GM12801 (cell line): ENCODE measurements around the gene TTC28.

Experiments
- TF ChIP-seq, protein P1 (sequence below): IDR thresholded peaks from one replicate; pipeline ENCODE4 v1.5.1; 2011; ENCODE audit warnings: control low read depth; ENCODE audit not compliant: insufficient read length; ENCODE audit errors: extremely low read depth

Gene TTC28

DNA sequence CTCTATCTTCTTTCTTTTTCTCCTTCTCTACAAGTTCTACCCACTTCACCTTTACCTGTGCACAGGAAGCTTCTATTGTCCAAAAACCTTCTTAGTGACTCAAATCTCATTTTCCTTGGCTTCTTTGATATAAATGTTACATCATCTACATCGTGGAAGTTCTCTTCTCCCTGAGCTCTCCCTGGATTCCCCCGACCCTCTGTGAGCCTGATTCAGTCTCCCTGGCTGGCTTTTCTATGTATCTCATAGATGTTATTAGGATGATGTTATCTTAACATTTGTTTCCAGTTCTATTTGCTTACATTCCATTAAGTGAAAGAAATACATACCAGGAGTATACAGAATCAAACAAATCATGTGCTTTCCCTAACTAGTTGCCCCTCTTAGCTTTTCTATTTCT is 524.8 kb downstream of the TTC28 start:
- TF ChIP-seq, protein P1, sequence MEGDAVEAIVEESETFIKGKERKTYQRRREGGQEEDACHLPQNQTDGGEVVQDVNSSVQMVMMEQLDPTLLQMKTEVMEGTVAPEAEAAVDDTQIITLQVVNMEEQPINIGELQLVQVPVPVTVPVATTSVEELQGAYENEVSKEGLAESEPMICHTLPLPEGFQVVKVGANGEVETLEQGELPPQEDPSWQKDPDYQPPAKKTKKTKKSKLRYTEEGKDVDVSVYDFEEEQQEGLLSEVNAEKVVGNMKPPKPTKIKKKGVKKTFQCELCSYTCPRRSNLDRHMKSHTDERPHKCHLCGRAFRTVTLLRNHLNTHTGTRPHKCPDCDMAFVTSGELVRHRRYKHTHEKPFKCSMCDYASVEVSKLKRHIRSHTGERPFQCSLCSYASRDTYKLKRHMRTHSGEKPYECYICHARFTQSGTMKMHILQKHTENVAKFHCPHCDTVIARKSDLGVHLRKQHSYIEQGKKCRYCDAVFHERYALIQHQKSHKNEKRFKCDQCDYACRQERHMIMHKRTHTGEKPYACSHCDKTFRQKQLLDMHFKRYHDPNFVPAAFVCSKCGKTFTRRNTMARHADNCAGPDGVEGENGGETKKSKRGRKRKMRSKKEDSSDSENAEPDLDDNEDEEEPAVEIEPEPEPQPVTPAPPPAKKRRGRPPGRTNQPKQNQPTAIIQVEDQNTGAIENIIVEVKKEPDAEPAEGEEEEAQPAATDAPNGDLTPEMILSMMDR: no peak

DNA sequence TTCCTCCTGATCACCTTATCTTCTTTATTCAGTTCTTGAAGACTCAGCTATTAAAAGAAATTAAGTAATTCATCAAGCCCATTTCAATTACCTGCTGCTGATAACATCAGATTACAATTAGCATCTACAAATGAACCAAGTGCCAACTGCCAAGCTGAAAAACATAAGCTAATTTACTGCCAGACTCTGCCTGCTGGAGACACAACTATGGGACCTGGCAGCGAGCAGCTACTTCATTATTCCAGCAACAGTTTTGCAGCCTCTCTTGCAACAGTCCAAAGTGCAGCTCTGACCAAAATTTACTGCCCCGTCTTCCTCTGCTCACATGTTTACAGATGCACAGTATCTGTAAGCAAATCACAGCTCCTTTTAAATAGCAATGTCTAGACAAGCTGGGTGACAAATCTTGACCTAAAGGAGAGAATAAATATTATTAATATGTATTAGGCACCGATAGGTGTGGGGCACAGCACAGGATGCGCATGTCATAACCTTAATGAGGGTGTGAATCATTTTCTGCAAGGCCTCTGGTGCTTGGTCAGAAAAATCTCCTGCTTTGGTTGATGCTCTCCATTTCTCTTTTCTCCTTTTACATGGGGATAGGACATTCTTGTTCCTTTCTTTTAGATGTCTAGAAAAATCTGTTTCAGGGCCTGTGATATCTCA is 528.4 kb downstream of the TTC28 start:
- TF ChIP-seq, protein P1: no peak

DNA sequence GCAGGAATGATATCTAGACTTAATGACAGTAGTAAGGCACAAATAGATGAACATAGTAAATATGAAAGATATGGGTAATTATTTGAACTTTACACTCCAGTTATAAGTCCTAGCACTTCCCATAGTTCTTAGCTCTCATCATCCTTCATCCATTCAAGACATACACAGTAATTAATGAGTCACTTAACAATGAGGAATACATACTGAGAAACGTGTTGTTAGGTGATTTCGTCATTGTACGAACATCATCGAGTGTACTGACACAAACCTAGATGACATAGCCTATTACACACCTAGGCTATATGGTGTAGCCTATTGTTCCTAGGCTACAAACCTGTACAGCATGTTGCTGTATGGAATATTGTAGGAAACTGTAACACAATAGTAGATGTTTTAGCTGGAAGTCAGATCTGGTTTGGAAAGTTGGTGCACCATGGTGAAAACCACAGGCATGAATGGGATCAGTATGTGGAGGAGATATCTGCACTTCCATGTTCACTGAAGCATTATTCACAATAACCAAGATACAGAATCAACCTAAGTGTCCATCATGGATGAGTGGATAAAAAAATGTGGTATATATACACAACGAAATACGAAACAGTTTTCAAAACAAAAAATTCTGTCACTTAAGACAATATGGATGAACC is 530.7 kb downstream of the TTC28 start:
- TF ChIP-seq, protein P1: no peak

DNA sequence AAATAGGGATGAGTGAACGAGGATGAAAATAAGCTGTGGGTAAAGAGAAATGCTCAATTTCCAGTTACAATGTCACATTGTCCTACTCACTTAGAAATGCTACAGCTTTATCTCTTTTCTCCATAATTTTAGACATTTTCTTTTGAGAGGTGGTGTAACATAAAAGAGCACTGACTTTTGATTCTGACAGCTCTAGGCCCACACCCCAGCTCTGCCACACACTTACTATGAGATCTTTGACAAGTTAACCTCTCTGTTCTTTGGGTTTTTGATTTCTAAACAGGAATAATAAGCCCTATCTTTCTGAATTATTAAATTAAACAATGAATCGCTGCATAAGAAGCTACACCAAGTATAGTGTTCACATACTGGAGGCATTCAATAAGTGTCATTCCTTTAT is 532.2 kb downstream of the TTC28 start:
- TF ChIP-seq, protein P1: no peak

DNA sequence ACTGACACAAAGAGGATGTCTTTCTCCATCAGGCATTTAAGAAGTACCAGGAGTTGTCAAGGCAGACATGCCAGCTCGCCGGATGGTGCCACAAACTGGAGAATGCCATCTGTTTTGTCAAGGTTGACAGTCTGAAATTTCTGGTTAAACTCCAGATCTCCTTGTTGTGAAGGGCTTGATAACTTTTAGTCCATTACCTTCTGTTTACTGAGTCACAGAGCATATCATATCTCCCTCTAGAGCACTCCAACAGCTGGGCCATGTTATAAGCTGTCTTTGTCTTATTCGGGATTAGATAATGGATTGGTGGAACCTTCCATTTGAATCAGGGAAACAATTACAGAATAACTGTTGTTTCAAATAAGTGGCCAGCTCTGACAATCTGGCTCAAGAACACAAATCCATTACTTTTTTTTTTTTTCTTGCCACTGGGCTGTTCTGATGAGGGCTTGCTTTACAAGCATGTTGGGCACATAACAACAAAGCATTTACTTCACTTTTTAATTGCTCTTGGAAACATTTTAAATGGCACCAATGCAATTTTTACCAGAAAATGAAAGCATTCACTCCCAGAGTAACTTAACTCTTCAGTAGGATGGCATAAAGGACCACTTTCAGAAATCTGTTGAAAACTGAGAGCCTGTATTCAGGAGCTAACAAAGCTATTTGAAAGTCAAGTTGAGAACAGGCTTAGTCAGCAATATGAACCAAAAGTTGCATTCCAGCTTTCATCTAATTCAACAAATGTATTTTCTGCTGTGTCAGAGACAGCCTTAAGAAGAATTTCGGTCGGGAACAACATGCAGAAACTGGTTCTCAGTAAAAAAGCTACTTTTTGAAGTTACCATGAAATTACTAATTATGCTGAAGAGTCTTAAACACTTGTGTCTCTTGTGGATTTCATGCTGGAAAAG is 533.0 kb downstream of the TTC28 start:
- TF ChIP-seq, protein P1: no peak

GRCh38 chr22:28143961-28144745 is 535.5 kb downstream of the TTC28 start:
- TF ChIP-seq, protein P1: no peak
